Measurements from ENCODE around the gene LAMTOR3. TPM values are rescaled to one million over a fixed set of nuclear protein-coding genes. Genes with fewer than 3 reads are reported as not detected.

The LAMTOR3 gene
- total and polyA plus RNA-seq, 2 donors (not counting 3 experiments of a cell fraction or from before 2014, with no cell fraction given), result 25.3 to 31.0 TPM

- no TSS peak for BruUV-seq (replicated peaks)
- Histone ChIP-seq H3K9ac (replicated peaks; ENCODE audit: extremely low read depth, insufficient read depth, low read length) (no peak overlapping the region), H4K20me1 (replicated peaks; ENCODE audit: control insufficient read depth, extremely low read depth, insufficient read depth, low read length) (no peaks in the 10 kb centered on the region), H3K27me3 (ENCODE audit: control insufficient read depth in 2 of 2, insufficient read depth in 2 of 2, low read length in 2 of 2) (no peaks in the 10 kb centered on the region), H3K9me3 (replicated peaks; ENCODE audit: control insufficient read depth, insufficient read depth, low read length) (no peaks in the 10 kb centered on the region), H3K4me2 (ENCODE audit: insufficient read depth, low read length) (no peak overlapping the region), H3K4me1 (ENCODE audit: control insufficient read depth, extremely low read depth, insufficient read depth, low read length) (peaks cover 16% of the 10 kb centered on the region), H2AFZ (ENCODE audit: low read depth, low read length) (no peak overlapping the region), H3K79me2 (ENCODE audit: control insufficient read depth, insufficient read depth, low read length) (peaks cover 50% of the 10 kb centered on the region), H3K9me1 (replicated peaks; ENCODE audit: control insufficient read depth, extremely low read depth, insufficient read depth, low read length) (no peaks in the 10 kb centered on the region), H3K27ac (ENCODE audit: insufficient read depth, low read depth, low read length) (no peak overlapping the region), H3K4me3 (replicated peaks in 1 of 3; ENCODE audit: insufficient read depth in 1 of 3, low read depth in 1 of 3, low read length in 3 of 3) (no peak overlapping the region), H3K36me3 (ENCODE audit: control insufficient read depth in 2 of 2, extremely low read depth in 1 of 2, insufficient read depth in 2 of 2, low read length in 2 of 2) (no peaks in the 10 kb centered on the region)
- DNase-seq (ENCODE audit: low read depth, low spot score) (no peak), FAIRE-seq (no peak)
- ChIA-PET CTCF (no interaction called here), POLR2A (no interaction called here)
- intact Hi-C loops (cut with micrococcal nuclease) (no loop called here), dilution Hi-C loops (cut with MboI; ENCODE audit: extremely low pct_ligation_motif_present, low sequenced_read_pairs) (no loop called here)
- TF ChIP-seq EZH2 (IDR thresholded peaks at IDR 0.05; ENCODE audit: borderline replicate concordance, low read depth, low read length, severe bottlenecking), result no peak
- no peak for TF ChIP-seq JUN (IDR thresholded peaks at IDR 0.05; ENCODE audit: borderline replicate concordance, insufficient read depth, insufficient read length, low read depth)
- TF ChIP-seq POLR2AphosphoS5 (IDR thresholded peaks at IDR 0.05; ENCODE audit: insufficient read depth, low read depth, low read length), result no peak
- TF ChIP-seq FOS (IDR thresholded peaks at IDR 0.05; ENCODE audit: borderline replicate concordance, insufficient read depth, low read length), result no peak
- no peak for TF ChIP-seq GATA2 (IDR thresholded peaks at IDR 0.05; ENCODE audit: insufficient read depth, insufficient read length, low read depth, low read length)
- TF ChIP-seq MAX (IDR thresholded peaks at IDR 0.05; ENCODE audit: insufficient read depth, insufficient read length), result no peak
- no peak for TF ChIP-seq MYC (IDR thresholded peaks at IDR 0.05; ENCODE audit: low read depth, low read length)
- no peak for TF ChIP-seq CTCF (IDR thresholded peaks at IDR 0.05; ENCODE audit: extremely low read depth in 1 of 2, insufficient read depth in 1 of 2, low read depth in 1 of 2, low read length in 2 of 2)
- TF ChIP-seq POLR2A (IDR thresholded peaks at IDR 0.05; ENCODE audit: low read depth, low read length), result no peak
Measured at GRCh38 chr4:99891351-99891750, 2.9 kb downstream of the LAMTOR3 start.
